KMS-11 (cell line): ENCODE results near the gene MAFB.

Source experiments
- H2AFZ ChIP-seq: fragments of 200-600 bp; sonication (generic); 2 replicates; pipeline ENCODE4 v1.6.1; 2016; ENCODE audit warnings: antibody characterized with exemption, mixed run types, low read depth
- H3K27ac ChIP-seq: fragments of 200-600 bp; sonication (generic); 2 replicates; pipeline ENCODE4 v1.6.1; 2016; ENCODE audit warnings: mild to moderate bottlenecking, mixed run types
- H3K27me3 ChIP-seq: fragments of 200-600 bp; sonication (generic); 2 replicates; pipeline ENCODE4 v1.6.1; 2017; ENCODE audit warnings: mild to moderate bottlenecking, low read depth, mixed run types, moderate library complexity; ENCODE audit not compliant: insufficient read depth
- H3K36me3 ChIP-seq: fragments of 200-600 bp; sonication (generic); 2 replicates; pipeline ENCODE4 v1.6.1; 2017; ENCODE audit warnings: mild to moderate bottlenecking, mixed run types; ENCODE audit not compliant: insufficient read depth
- H3K4me1 ChIP-seq: fragments of 200-600 bp; sonication (generic); 2 replicates; pipeline ENCODE4 v1.6.1; 2016; ENCODE audit warnings: mild to moderate bottlenecking, low read depth, mixed run types; ENCODE audit not compliant: poor library complexity, severe bottlenecking
- H3K4me2 ChIP-seq: fragments of 200-600 bp; sonication (generic); 2 replicates; pipeline ENCODE4 v1.7.0; 2016; ENCODE audit warnings: mild to moderate bottlenecking, mixed run types
- H3K4me3 ChIP-seq: fragments of 200-600 bp; sonication (generic); IDR thresholded peaks from 2 replicates; pipeline ENCODE4 v1.6.1; 2017; ENCODE audit warnings: low read depth, low read length, mixed read lengths; ENCODE audit not compliant: insufficient read depth
- H3K79me2 ChIP-seq: fragments of 200-600 bp; sonication (generic); 2 replicates; pipeline ENCODE4 v1.6.1; 2016; ENCODE audit warnings: low read depth, mixed run types; ENCODE audit not compliant: insufficient read depth
- H3K9ac ChIP-seq: fragments of 200-600 bp; sonication (generic); 2 replicates; pipeline ENCODE4 v1.6.1; 2016; ENCODE audit warnings: mild to moderate bottlenecking, mixed run types
- H4K20me1 ChIP-seq: fragments of 200-600 bp; sonication (generic); 2 replicates; pipeline ENCODE4 v1.6.1; 2016; ENCODE audit warnings: mild to moderate bottlenecking, mixed run types; ENCODE audit not compliant: insufficient read depth
- TF ChIP-seq, protein P1 (sequence below): fragments of 200-600 bp; sonication (generic); conservative IDR thresholded peaks from 2 replicates; pipeline ENCODE4 v1.6.1; 2017; ENCODE audit warnings: low read depth, mild to moderate bottlenecking, antibody characterized with exemption, low read length, moderate library complexity, mixed read lengths

MAFB gene

GRCh38 chr20:40668449-40669228, 20.4 kb downstream of the MAFB start:
- H3K79me2 ChIP-seq, result no peaks in the 10 kb centered on the region
- no peaks in the 10 kb centered on the region for H3K27me3 ChIP-seq
- H3K27ac ChIP-seq, result no peak overlapping the region
- H3K4me3 ChIP-seq, result no peak overlapping the region
- TF ChIP-seq, protein P1, sequence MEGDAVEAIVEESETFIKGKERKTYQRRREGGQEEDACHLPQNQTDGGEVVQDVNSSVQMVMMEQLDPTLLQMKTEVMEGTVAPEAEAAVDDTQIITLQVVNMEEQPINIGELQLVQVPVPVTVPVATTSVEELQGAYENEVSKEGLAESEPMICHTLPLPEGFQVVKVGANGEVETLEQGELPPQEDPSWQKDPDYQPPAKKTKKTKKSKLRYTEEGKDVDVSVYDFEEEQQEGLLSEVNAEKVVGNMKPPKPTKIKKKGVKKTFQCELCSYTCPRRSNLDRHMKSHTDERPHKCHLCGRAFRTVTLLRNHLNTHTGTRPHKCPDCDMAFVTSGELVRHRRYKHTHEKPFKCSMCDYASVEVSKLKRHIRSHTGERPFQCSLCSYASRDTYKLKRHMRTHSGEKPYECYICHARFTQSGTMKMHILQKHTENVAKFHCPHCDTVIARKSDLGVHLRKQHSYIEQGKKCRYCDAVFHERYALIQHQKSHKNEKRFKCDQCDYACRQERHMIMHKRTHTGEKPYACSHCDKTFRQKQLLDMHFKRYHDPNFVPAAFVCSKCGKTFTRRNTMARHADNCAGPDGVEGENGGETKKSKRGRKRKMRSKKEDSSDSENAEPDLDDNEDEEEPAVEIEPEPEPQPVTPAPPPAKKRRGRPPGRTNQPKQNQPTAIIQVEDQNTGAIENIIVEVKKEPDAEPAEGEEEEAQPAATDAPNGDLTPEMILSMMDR, result no peak
- no peaks in the 10 kb centered on the region for H4K20me1 ChIP-seq
- H3K4me1 ChIP-seq, result no peaks in the 10 kb centered on the region
- H3K4me2 ChIP-seq, result no peak overlapping the region
- no peak overlapping the region for H2AFZ ChIP-seq
- H3K36me3 ChIP-seq, result no peaks in the 10 kb centered on the region
- no peak overlapping the region for H3K9ac ChIP-seq

DNA sequence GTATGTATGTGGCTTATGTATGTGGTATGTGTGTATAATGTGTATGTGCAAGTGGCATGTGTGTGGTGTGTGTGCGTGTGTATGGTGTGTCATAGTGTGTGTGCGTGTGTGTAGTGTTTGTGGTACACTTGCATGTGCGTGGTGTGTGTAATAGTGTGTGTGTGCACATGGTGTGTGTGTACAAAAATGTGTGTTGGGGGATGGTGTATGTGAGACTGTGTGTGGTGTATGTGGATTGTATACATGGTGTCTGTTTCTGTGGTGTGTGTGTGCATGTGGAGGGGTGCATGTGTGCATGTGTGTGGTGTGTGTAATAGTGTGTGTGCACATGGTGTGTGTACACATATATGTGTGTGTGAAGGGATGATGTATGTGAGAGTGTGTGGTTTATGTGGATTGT, 21.5 kb downstream of the MAFB start:
- Histone ChIP-seq H3K79me2 (no peaks in the 10 kb centered on the region), H3K36me3 (no peaks in the 10 kb centered on the region), H2AFZ (no peak overlapping the region), H3K4me3 (no peak overlapping the region), H3K27me3 (no peaks in the 10 kb centered on the region), H3K27ac (no peak overlapping the region), H3K4me2 (no peak overlapping the region), H4K20me1 (no peaks in the 10 kb centered on the region), H3K4me1 (no peaks in the 10 kb centered on the region), H3K9ac (no peak overlapping the region)
- TF ChIP-seq, protein P1, result no peak

DNA sequence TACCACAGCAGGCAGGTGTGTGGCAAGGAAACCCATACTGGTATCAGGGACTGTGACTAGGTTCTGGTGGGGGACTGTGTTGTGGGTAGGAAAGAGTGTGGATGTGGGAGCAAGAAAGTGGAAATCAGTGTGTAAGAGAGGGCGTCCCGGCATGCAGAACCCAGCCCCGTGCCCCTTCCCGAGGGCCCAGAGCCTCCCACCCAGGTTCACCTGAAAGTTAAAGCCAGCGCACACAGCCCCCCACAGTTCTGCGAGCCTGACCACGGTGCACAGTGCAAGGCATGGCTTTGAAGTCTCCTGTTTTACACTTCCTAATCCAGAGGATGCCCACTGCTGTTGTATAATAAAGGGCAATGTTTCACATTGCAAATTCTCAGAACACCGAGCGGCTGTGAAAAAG, 22.7 kb downstream of the MAFB start:
- no peak overlapping the region for H2AFZ ChIP-seq
- no peaks in the 10 kb centered on the region for H3K36me3 ChIP-seq
- no peaks in the 10 kb centered on the region for H4K20me1 ChIP-seq
- H3K9ac ChIP-seq, result no peak overlapping the region
- no peak overlapping the region for H3K4me2 ChIP-seq
- H3K4me3 ChIP-seq, result no peak overlapping the region
- no peaks in the 10 kb centered on the region for H3K79me2 ChIP-seq
- H3K4me1 ChIP-seq, result no peaks in the 10 kb centered on the region
- H3K27ac ChIP-seq, result no peak overlapping the region
- H3K27me3 ChIP-seq, result no peaks in the 10 kb centered on the region
- TF ChIP-seq, protein P1, result no peak

- TF ChIP-seq, protein P1, result no peak
- H4K20me1 ChIP-seq, result no peaks in the 10 kb centered on the region
- H3K27me3 ChIP-seq, result no peaks in the 10 kb centered on the region
- no peak overlapping the region for H3K9ac ChIP-seq
- H3K36me3 ChIP-seq, result no peaks in the 10 kb centered on the region
- H3K4me1 ChIP-seq, result no peaks in the 10 kb centered on the region
- no peak overlapping the region for H2AFZ ChIP-seq
- H3K4me2 ChIP-seq, result no peak overlapping the region
- H3K27ac ChIP-seq, result no peak overlapping the region
- H3K4me3 ChIP-seq, result no peak overlapping the region
- H3K79me2 ChIP-seq, result no peaks in the 10 kb centered on the region
Measured at GRCh38 chr20:40664891-40665290, 24.1 kb downstream of the MAFB start.
